Retina (tissue), 1 donor: ENCODE results near the gene RBPJL.
A peak's percentile ranks its signal among the peaks of the same experiment; 100 is the strongest.

Experiments
- DNase-seq: peaks from one replicate; pipeline ENCODE4 v3.0.0-alpha.2; 2016

RBPJL gene

GRCh38 chr20:45293041-45294002, 13.3 kb upstream of the RBPJL start:
- DNase-seq, result peak; percentile 97

- DNase-seq, result no peak
These were observed 12.7 kb upstream of the RBPJL start for GRCh38 chr20:45294003-45294368.

- no peak for DNase-seq
These were observed 12.0 kb upstream of the RBPJL start for GRCh38 chr20:45294659-45295058.

- DNase-seq, result no peak
These were observed 8.7 kb upstream of the RBPJL start for GRCh38 chr20:45297786-45298497.

GRCh38 chr20:45299786-45300185, 6.9 kb upstream of the RBPJL start:
- DNase-seq, result no peak

- DNase-seq, result no peak
These were observed 5.7 kb upstream of the RBPJL start for GRCh38 chr20:45300961-45301360.

- DNase-seq, result no peak
These were observed 4.8 kb upstream of the RBPJL start for GRCh38 chr20:45301824-45302271.

- no peak for DNase-seq
These were observed 2.8 kb upstream of the RBPJL start for GRCh38 chr20:45303586-45304463.

GRCh38 chr20:45304464-45304999, 2.1 kb upstream of the RBPJL start:
- DNase-seq, result no peak

GRCh38 chr20:45305262-45305661, 1.4 kb upstream of the RBPJL start:
- no peak for DNase-seq

- DNase-seq, result no peak
These were observed 518 bp downstream of the RBPJL start for GRCh38 chr20:45307076-45307640.

GRCh38 chr20:45308117-45308778, 1.6 kb downstream of the RBPJL start, which contains the start of gene MATN4:
Gene MATN4 (minus strand): TSS chr20:45308299. CDS start chr20:45305582, 2,717 bp downstream.
- DNase-seq, result no peak

GRCh38 chr20:45309075-45309474, 2.4 kb downstream of the RBPJL start:
- no peak for DNase-seq

- DNase-seq, result peak; percentile 81
These were observed 5.1 kb downstream of the RBPJL start for GRCh38 chr20:45311589-45312211.

- no peak for DNase-seq
These were observed 5.6 kb downstream of the RBPJL start for GRCh38 chr20:45312241-45312640.

GRCh38 chr20:45313065-45313695, 6.5 kb downstream of the RBPJL start:
- no peak for DNase-seq

- no peak for DNase-seq
These were observed 7.3 kb downstream of the RBPJL start for GRCh38 chr20:45313943-45314342.

GRCh38 chr20:45315672-45316071, 9.0 kb downstream of the RBPJL start:
- no peak for DNase-seq

- DNase-seq, result no peak
These were observed 9.8 kb downstream of the RBPJL start for GRCh38 chr20:45316150-45317080.
